Measurements from ENCODE around the gene KRTAP12-4. TPM values are rescaled to one million over a fixed set of nuclear protein-coding genes. Genes with fewer than 3 reads are reported as not detected.

Gene KRTAP12-4
- total RNA-seq, 1 donor from 2014 or later = not detected

GRCh38 chr21:44618909-44619308, 35.5 kb downstream of the KRTAP12-4 start:
- peak overlapping the region; percentile 12 for H3K4me3 Mint-ChIP-seq
- peak; percentile 68 for ATAC-seq (ENCODE audit: low read depth)
- intact Hi-C loops (cut with micrococcal nuclease) = no loop called here
- ChIA-PET CTCF (interaction anchor here (1.4 kb wide), 1 partner anchor 174 kb away, joined by 4 read pairs; no protein-coding TSS in a partner anchor), POLR2A (no interaction called here)
- peaks cover 15% of the 10 kb centered on the region for H3K4me1 Mint-ChIP-seq
- peaks cover 6% of the 10 kb centered on the region for H3K36me3 Mint-ChIP-seq (ENCODE audit: low read depth)
- DNase-seq = no peak
- no peak for TF ChIP-seq CTCF (IDR thresholded peaks at IDR 0.05)
- H3K9me3 Mint-ChIP-seq = peaks cover 29% of the 10 kb centered on the region
- peak overlapping the region; percentile 47 for H3K27ac Mint-ChIP-seq
- peaks cover 7% of the 10 kb centered on the region for H3K27me3 Mint-ChIP-seq

GRCh38 chr21:44618504-44618903, 36.0 kb downstream of the KRTAP12-4 start:
- intact Hi-C loops (cut with micrococcal nuclease) = no loop called here
- peaks cover 25% of the 10 kb centered on the region for H3K9me3 Mint-ChIP-seq
- H3K4me3 Mint-ChIP-seq = no peak overlapping the region
- CTCF ChIA-PET = interaction anchor here (1.4 kb wide), 1 partner anchor 175 kb away, joined by 4 read pairs; no protein-coding TSS in a partner anchor
- TF ChIP-seq CTCF (IDR thresholded peaks at IDR 0.05) = no peak
- ATAC-seq (ENCODE audit: low read depth) = peak; percentile 10
- no peak for DNase-seq
- peaks cover 6% of the 10 kb centered on the region for H3K36me3 Mint-ChIP-seq (ENCODE audit: low read depth)
- H3K27ac Mint-ChIP-seq = peak overlapping the region; percentile 47
- peaks cover 15% of the 10 kb centered on the region for H3K4me1 Mint-ChIP-seq
- H3K27me3 Mint-ChIP-seq = peaks cover 7% of the 10 kb centered on the region
- POLR2A ChIA-PET = no interaction called here

GRCh38 chr21:44617071-44617501, 37.4 kb downstream of the KRTAP12-4 start:
- no peak overlapping the region for H3K27ac Mint-ChIP-seq

GRCh38 chr21:44616591-44616926, 37.9 kb downstream of the KRTAP12-4 start:
- peaks cover 15% of the 10 kb centered on the region for H3K4me1 Mint-ChIP-seq
- peaks cover 7% of the 10 kb centered on the region for H3K27me3 Mint-ChIP-seq
- DNase-seq (no peak), ATAC-seq (ENCODE audit: low read depth) (no peak)
- POLR2A ChIA-PET = no interaction called here
- intact Hi-C loops (cut with micrococcal nuclease) = no loop called here
- H3K27ac Mint-ChIP-seq = no peak overlapping the region
- peaks cover 15% of the 10 kb centered on the region for H3K9me3 Mint-ChIP-seq
- peaks cover 6% of the 10 kb centered on the region for H3K36me3 Mint-ChIP-seq (ENCODE audit: low read depth)
- no peak overlapping the region for H3K4me3 Mint-ChIP-seq
- TF ChIP-seq CTCF (IDR thresholded peaks at IDR 0.05) = no peak
- CTCF ChIA-PET = no interaction called here

More at GRCh38 chr21:44617071-44617501, 37.4 kb downstream of the KRTAP12-4 start:
- H3K9me3 Mint-ChIP-seq = peaks cover 15% of the 10 kb centered on the region
- no peak for DNase-seq
- CTCF ChIA-PET = no interaction called here
- H3K4me3 Mint-ChIP-seq = no peak overlapping the region
- H3K4me1 Mint-ChIP-seq = peaks cover 15% of the 10 kb centered on the region
- no peak for TF ChIP-seq CTCF (IDR thresholded peaks at IDR 0.05)
- peaks cover 6% of the 10 kb centered on the region for H3K36me3 Mint-ChIP-seq (ENCODE audit: low read depth)
- intact Hi-C loops (cut with micrococcal nuclease) = no loop called here
- POLR2A ChIA-PET = no interaction called here
- ATAC-seq (ENCODE audit: low read depth) = no peak
- peaks cover 7% of the 10 kb centered on the region for H3K27me3 Mint-ChIP-seq

GRCh38 chr21:44615911-44616590, 38.4 kb downstream of the KRTAP12-4 start:
- H3K9me3 Mint-ChIP-seq = peaks cover 20% of the 10 kb centered on the region
- POLR2A ChIA-PET = no interaction called here
- DNase-seq (no peak), ATAC-seq (ENCODE audit: low read depth) (no peak)
- H3K27ac Mint-ChIP-seq = no peak overlapping the region
- peaks cover 7% of the 10 kb centered on the region for H3K27me3 Mint-ChIP-seq
- TF ChIP-seq CTCF (IDR thresholded peaks at IDR 0.05) = no peak
- H3K4me3 Mint-ChIP-seq = no peak overlapping the region
- intact Hi-C loops (cut with micrococcal nuclease) = no loop called here
- CTCF ChIA-PET = no interaction called here
- peaks cover 15% of the 10 kb centered on the region for H3K4me1 Mint-ChIP-seq
- peaks cover 6% of the 10 kb centered on the region for H3K36me3 Mint-ChIP-seq (ENCODE audit: low read depth)
